Amniotic stem cell (primary cell): ENCODE measurements around the gene FLYWCH2.

Experiments used
- DNase-seq: peaks from one replicate; lab custom pipeline; 2025; lab: John Stamatoyannopoulos, UW

FLYWCH2 gene

DNA sequence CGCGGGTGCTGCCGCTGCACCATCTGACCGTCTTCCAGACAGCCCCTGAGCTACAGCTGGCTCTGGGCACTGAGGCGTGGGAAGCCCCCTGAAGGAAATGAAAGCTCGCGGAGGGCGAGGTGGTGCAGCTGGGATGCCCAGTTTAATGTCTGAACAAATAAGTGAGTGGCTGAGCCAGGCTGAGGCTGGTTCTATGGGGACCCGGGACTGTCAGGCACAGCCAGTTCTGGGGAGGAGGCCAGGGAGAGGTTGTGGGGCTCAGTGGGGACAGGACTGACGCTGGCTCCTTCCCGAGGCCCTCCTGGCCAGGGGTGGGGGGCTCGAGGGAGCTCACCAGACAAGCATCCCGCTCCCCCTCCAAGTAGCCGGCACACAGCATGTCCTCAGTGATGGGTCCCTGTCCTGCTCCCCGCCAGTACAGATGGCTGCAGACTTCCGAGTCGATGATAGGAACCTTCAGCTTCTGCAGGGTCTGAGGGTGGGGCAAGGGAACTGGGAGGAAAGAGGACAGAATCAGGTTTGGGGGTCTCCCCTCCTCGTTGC is 29.4 kb upstream of the FLYWCH2 start:
- DNase-seq: no peak

DNA sequence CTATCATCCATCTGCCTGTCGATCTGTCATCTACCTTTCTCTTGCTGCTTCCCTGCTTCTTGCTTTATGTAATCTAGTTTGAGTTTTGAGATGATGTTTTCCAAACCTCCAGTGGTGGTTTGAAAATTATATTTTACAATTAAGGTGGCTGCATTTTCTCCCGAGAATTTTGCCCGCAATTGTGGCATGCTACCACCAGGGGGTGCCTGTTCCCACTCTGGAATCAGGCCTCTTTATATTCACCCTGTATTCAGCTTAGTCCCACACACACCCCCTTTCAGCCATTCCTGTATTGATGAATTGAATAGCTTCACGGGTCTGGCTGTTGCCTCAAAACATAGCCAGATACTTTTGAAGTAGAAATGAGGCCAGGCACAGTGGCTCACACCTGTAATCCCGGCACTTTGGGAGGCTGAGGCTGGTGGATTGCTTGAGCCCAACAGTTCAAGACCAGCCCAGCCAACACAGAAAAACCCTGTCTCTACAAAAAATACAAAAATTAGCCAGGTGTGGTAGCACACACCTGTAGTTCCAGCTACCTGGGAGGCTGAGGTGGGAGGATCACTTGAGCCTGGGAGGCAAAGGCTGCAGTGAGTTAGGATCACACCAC is 28.2 kb upstream of the FLYWCH2 start:
- no peak for DNase-seq

DNA sequence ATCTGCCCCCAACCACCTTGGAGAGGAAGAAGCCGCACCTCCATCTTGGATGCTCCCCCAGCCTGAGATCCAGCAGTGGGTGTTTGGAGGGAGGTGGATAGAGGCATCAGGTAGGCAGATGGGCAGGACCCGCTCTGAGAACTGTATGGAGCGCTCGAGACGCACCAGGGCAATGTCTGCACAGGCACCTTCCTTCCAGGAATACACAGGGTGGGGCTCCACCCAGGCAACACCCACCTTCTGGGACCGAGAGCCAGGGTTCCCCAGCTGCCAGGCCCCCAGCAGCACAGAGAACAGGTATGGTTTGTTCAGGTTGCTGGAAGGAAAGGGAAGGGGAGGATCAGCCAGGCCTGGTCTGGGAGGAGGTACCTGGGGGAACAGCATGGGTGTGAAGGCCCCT is 27.5 kb upstream of the FLYWCH2 start:
- DNase-seq: no peak

DNA sequence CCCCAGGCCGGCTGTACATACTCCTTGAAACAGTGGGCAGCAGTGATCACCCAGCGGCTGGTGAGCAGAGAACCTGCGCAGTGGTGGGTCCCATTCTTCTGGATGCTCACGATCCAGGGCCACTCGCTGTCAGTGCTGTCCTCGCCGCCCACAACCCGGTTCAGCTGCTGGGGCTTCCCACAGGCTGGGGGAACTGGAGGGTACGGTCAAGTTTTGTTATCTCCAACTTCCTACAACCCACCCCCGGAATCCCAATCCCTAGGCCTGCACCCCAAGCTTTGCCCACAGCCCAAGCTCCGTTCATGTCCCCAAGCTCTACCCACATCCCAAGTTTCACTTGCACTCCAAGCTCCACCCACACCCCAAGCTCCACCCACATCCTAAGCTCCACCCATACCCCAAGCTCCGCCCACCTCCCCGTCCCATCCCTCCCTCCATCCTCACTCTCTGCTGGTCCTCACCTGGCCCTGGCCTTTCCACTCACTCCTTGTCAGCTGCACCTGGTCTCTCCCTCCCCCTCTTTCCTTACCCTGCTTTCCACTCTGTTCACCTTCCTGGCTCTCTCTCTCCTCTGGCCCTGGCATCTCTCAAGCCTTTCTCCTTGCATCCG is 26.8 kb upstream of the FLYWCH2 start:
- DNase-seq: no peak

DNA sequence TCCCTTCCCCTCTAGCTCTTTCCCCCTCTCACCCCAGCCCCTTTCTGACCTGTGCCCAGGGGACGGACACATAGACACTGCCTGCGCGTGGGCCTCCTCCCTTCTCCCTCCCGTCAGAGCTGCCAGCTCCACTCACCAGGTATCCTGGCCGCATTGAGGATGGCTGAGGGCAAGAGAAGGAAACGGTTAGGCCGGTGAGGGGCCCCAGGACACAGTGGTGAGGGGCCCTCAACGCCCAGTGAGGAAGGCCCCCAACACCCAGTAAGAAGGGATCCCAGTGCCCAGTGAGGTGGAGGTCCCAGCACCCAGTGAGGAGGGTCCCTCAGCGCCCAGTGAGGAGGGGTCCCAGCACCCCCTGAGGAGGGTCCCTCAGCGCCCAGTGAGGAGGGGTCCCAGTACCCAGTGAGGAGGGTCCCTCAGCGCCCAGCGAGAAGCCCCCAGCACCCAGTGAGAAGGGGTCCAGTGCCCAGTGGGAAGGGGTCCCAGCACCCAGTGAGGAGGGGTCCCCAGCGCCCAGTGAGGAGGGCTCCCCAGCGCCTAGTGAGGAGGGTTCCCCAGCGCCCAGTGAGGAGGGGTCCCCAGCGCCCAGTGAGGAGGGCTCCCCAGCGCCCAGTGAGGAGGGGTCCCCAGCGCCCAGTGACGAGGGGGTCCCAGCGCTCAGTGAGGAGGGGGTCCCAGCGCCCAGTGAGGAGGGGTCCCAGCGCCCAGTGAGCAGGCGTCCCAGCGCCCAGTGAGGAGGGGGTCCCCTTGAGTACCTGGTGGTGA is 26.1 kb upstream of the FLYWCH2 start:
- DNase-seq: no peak

DNA sequence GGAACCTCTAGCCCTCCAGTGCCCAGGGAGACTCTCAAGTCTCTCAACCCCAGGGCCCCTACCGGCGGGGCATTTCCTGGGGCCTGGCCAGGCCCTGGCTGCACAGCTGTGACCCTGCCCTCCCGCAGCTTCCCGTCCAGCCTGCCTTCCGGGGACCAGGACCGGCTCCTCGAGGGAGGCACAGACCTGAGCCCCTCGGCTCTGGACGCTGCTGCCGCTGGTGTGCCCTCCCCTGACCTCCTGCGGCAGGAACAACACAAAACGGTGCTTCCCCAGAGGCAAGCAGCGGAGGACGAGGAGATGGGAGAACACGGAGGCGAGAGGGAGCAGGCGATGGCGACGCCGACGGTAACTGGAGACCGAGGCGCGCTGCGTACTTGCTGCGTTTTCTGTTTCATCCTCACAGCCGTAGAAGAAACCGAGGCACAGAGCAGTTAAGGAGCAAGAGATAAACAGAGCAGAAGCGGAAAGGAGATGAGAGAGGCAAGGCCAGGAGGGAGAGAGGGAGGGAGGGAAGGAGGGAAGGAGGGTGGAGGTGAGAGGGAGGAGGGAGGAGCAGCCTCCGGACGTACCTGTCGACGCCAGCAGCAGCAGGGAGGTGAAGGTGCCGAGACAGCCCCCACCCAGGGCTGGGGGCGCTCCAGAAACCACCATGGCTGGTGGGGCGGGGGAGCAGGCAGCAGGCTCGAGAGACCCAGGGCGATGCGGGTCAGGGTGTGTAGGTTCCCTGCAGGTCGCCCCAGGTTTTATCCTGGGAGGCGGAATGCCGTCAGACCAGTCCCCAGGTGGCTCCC is 25.4 kb upstream of the FLYWCH2 start, which contains the start of gene PRSS22:
Gene PRSS22 (minus strand): TSS at position 720 of the 794 bp plus-strand sequence. CDS start 66 bp downstream, at position 654.
- no peak for DNase-seq

DNA sequence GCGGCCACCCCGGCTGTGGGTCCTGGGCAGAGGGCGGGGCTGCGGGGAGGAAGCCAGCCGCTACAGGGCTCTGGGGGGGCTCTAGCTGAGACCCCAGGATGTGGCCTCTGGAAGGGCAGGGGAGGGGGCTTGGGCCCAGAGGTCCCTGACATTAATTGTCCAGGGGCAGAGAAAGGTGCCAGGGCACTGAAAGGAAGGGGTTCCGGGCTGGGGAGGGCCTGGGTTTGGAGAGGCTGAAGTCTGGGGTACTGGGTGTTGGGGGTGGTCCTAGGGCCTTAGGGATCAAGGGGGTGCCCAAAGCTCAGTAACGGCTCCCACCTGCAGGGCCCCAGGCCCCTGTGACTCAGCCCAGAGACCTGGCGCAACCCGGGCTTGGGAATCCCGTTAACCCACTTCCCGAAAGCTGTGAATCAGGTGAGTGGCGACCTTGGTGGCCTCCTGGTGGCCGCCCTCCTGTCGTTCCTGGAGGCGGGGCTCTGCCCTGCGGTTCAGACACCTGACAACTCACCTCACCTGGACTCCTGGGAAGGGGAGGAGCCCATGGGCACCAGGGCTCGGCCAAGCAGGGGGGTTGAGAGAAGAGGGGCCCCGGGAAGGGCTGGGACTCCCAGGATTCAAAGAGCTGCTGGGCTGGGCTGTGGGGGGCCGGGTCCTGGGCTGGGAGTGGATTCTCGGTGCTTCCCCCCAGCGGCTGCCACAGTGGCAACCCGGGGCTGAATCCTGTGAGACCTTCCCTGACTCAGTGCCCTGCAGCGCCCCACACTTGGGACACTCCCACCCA is 24.6 kb upstream of the FLYWCH2 start:
- no peak for DNase-seq

DNA sequence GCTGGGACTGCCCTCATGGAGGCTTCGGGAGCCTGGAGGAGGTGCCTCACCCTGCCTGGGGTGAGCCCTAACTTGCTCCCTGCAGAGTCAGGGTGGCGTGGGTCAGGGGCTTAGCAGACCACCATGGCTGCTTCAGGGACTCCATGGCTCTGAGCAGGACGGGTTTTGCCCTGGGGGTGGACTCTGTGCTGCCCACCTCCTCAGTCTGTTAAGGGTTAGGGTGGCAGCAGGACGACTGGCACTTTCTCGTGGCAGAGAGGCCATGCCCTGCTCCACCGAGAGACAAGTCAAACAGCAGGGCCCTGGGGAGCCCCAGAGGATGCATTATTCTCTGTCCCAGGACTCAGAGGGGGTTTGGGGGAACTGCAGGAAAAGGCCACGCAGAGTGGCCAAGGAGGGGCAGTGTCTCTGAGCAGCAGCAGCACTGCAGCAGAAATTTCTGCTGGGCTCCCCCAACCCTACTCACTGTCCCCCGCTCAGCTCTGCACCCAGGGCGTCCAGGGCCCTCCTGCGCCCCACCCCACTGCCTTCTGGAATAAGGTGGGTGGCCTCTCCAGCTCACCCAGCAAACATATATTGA is 23.2 kb upstream of the FLYWCH2 start:
- DNase-seq: no peak

DNA sequence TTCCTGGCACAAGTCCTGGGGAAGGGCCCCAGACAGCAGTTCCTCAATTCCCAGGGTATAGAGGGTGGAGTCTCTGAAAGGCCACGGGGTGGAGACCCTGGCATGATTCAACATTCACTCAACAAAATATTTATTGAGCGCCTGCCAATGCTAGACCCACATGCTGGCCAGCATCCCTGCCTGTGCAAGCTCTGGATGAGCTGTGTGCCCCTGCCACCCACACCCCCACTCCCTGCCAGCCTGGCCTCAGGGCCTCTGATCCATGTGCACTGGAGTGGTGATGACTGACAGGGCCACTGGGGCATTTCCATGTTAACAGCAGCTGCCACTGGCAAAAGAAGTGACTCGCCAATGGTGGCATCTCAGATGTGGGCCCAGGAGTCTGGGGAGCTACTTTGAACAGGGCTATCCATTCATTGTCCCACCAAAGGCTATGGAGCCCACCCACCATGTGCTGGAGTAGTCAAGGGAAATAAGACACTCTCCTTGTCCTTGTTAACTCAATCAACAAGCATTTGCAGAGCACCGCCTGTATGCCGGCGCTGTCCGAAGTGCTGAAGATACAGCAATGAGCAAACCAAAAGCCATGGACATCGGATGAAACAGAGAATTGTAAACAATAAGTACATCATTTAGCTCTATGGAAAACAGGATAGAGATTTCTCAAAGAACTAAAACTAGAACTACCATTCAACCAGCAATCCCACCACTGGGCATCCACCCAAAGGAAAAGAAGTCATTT is 22.0 kb upstream of the FLYWCH2 start:
- no peak for DNase-seq

DNA sequence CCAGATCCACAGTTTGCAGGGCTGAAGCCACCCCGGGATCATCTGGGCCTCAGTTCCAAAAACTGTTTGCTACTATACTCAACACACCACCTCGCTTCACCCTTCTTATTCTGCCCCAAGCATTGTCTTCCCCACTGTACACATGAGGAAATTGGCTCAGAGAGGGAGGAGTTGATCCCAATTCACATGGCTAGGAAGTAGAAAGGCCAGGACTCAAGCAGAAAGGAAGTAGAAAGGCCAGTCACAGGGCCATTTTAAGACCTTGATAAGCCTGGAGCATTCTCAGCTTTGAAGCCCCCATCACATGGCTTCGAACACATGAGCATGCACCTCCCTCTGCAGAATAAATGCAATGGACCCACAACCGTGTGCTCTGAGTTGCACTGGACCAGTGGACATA is 17.4 kb upstream of the FLYWCH2 start:
- DNase-seq: no peak

DNA sequence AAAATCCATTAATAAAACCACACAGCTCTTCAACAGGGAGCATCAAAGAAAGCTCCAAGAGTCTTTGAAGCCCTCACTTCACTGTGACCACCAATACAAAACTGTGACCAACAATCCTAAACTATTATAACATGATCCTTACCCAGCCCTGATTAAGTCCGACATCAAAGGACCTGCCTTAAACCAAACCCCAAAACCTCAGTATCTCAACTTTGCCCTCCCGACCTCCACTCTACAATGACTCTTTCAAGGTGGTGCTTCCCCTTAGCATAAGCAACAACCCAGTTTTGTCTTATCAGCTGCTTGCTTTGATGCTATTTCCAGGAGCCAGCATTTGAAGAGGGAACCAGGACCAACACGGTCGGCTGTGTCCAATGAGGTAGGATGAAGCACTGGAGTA is 16.6 kb upstream of the FLYWCH2 start:
- no peak for DNase-seq

DNA sequence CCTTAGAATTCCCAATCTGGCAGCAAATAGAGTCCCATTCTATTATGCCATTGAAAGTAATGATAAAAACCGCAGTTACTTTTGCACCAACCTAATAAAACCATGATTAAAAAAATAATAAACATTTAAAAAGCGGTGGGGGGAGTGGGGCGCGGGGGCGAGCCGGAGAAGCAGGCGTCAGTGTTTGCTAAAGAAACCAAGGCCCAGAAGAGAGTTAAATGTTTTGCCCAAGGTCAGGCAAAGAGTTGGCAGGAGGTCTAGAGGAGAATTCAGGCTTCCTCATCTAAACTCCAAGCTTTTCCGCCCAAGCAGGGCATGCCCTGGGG is 15.4 kb upstream of the FLYWCH2 start:
- no peak for DNase-seq

DNA sequence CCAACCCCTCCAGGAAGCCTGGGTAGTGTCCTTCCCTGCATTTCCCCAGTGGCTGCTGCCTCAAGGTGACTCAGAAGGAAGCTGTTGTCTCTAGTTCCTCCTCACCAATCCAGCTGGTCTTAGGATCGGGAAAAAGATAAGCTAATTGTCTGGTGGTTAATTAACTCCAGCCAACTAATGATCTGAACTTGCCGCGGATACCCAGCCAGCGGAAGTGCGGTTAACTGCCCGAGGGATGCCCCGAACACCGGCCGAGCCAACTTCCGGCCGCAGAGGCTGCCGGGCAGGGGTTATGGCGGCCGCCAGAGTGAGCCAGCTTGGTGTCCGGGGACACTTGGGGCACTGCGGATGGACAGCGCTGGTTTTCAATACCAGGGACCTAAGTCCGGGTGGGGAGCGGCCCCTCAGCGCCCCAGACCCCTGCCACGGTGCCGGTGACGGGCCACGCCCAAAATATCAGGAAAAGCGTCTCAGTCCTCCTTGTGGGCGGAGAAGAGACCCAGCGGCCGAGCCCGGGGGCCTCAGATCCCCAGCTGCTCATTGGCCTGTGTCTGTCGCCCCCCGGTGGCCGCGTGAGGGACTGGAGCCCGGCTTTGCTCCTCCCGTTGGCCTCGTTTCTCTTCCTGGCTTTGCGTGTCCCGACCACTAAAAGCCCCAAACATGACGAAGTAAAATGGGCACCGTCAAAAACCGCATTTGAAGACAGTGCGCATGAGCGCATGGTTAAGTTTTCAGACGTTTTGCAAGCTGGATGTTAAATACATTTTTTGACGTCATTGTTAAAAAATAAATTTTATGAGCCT is 14.8 kb upstream of the FLYWCH2 start:
- DNase-seq: peak; percentile 90

DNA sequence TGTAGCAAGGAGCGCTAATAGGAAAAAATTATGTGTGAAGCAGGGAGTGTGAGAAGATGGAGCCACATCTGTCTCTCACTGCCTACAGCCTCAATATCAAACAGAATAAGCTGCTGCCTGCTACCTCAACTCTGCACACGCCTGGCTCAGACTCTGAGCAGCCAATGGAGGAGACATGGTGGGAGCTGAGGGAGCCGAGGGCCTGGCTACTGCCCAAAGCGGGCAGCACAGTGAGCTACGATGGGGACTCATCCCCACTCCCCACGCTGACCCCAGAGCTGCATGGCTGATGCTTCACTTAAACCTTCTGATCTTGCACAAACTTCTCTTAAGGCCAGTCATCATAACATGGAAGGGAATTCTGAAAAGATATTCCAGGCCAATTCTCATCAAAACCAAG is 11.1 kb upstream of the FLYWCH2 start:
- no peak for DNase-seq

DNA sequence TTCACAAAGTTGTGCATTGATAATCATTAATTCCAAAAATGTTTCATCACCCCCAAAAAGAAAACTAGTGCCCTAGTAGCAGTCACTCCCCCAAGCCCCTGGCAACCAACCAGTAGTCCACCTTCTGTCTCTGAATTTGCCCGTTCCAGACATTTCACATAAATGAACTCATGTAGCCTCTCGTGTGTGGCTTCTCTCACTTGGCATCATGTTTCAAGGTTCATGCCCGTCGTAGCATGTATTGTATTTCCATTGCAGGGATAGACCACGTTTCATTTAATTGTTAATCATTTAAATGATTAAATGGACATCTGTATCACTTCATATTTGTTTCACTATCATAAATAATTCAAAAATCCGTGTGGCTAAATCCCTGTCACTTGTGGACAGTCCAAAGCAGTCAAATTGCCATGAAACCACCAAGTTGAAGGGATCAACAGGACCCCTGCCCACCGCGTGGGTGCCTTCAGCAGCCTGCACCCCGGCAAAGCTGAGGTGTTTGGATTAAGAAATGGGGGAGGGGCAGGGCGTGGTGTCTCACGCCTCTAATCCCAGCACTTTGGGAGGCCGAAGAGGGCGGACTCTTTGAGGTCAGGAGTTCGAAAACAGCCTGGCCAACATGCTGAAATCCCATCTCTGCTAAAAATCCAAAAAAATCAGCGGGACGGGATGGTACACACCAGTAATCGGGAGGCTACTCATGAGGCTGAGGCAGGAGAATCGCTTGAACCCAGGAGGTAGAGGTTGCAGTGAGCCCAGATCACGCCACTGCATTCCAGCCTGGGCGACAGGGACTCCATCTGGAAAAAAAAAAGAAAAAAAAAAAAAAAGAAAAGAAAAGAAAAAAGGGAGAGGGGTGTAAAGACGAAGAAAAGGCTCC is 8.7 kb upstream of the FLYWCH2 start:
- no peak for DNase-seq

DNA sequence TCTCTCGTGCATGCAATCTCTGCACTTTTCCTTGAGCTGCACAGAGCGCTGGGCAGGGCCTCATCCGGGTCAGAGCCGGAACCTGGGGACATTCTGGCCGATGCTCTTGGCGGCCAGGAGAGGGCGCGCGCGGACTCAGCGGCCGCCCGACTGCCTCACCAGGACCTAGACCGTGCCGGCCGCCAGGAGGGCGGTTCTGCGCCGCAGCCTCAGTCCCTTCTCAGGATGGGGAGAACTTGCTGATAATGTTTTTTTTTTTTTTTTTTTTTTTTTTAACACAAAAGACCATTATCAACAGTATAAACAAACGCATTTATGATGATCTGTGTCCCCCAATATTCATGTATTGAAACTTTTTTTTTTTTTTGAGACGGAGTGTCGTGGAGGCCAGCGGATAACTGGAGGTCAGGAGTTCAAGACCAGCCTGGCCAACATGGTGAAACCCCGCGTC is 8.1 kb upstream of the FLYWCH2 start:
- DNase-seq: no peak

DNA sequence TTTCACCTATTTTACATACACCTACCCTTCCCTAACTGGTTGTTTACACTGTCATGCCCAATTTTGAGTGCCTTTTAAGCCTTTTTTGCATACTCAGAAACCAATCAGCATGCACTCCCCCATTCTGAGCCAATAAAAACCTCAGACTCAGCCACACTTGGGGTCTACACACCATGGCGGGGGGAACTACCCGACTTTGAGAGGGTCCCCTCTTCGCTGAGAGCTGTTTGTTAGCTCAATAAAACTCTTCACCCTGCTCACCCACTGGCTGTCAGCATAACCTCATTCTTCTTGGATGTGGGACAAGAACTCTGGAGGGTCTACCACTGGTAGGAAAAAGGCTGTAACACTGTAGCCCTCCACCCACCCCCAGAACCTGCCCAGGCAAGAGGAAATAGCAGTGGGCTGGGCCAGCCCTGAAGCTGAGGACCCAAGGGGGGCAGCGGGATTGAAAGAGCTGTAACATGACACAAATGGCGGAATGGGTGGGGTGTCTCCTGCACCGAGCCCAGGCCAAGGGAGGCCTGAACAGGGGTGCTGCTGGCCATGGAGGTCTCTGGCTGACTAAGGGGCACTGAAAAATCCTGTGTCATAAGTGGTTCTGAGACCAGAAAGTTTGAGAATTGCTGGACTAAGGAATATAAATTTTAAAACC is 3.0 kb upstream of the FLYWCH2 start:
- DNase-seq: no peak
